H9 (cell line): Measurements from ENCODE around the gene CFAP77. TPM values are rescaled to one million over a fixed set of nuclear protein-coding genes. Genes with fewer than 3 reads are reported as not detected.

Experiments
- DNase-seq: peaks from one replicate; pipeline ENCODE4 v3.0.0-alpha.2; 2017
- H2AFZ ChIP-seq: one replicate; pipeline ENCODE4 v1.6.1; 2013; ENCODE audit warnings: mild to moderate bottlenecking, low read length, control low read depth, moderate library complexity
- H2AK5ac ChIP-seq: 2 replicates; pipeline ENCODE4 v1.6.1; 2013; ENCODE audit warnings: low read length, control low read depth, mixed read lengths; ENCODE audit not compliant: insufficient read length
- H2BK120ac ChIP-seq: one replicate; pipeline ENCODE4 v1.6.1; 2013; ENCODE audit warnings: low read depth, mild to moderate bottlenecking, low read length, control low read depth, inconsistent platforms; ENCODE audit not compliant: poor library complexity, severe bottlenecking
- H2BK12ac ChIP-seq: 2 replicates; pipeline ENCODE4 v1.6.1; 2013; ENCODE audit warnings: low read length, control low read depth, mixed read lengths, low read depth; ENCODE audit not compliant: insufficient read length
- H2BK15ac ChIP-seq: 2 replicates; pipeline ENCODE4 v1.6.1; 2013; ENCODE audit warnings: low read depth, low read length, control low read depth
- H2BK20ac ChIP-seq: one replicate; pipeline ENCODE4 v1.6.1; 2013; ENCODE audit warnings: low read depth, mild to moderate bottlenecking, low read length, control low read depth, inconsistent platforms; ENCODE audit not compliant: poor library complexity, severe bottlenecking
- H2BK5ac ChIP-seq: 2 replicates; pipeline ENCODE4 v1.6.1; 2013; ENCODE audit warnings: low read length, control low read depth, mixed read lengths; ENCODE audit not compliant: insufficient read length
- H3K14ac ChIP-seq: 2 replicates; pipeline ENCODE4 v1.6.1; 2013; ENCODE audit warnings: low read length, control low read depth; ENCODE audit not compliant: insufficient read depth
- H3K18ac ChIP-seq: 2 replicates; pipeline ENCODE4 v1.6.1; 2013; ENCODE audit warnings: low read depth, mild to moderate bottlenecking, mixed read lengths, low read length, control low read depth; ENCODE audit not compliant: insufficient read length
- H3K23ac ChIP-seq: 2 replicates; pipeline ENCODE4 v1.6.1; 2013; ENCODE audit warnings: low read length, control low read depth, mixed read lengths, low read depth; ENCODE audit not compliant: insufficient read length
- H3K23me2 ChIP-seq: 2 replicates; pipeline ENCODE4 v1.6.1; 2013; ENCODE audit warnings: low read depth, mild to moderate bottlenecking, mixed read lengths, low read length, control low read depth; ENCODE audit not compliant: insufficient read length, poor library complexity, severe bottlenecking
- H3K27ac ChIP-seq: 2 replicates; pipeline ENCODE4 v1.5.1; 2013; ENCODE audit warnings: low read length, control low read depth, mixed read lengths, low read depth; ENCODE audit not compliant: insufficient read length
- H3K27me3 ChIP-seq: 2 replicates; pipeline ENCODE4 v1.6.1; 2013; ENCODE audit warnings: low read length, control low read depth, inconsistent platforms; ENCODE audit not compliant: insufficient read depth
- H3K4ac ChIP-seq: 2 replicates; pipeline ENCODE4 v1.6.1; 2013; ENCODE audit warnings: low read depth, mild to moderate bottlenecking, control low read depth, inconsistent platforms, low read length, moderate library complexity
- H3K4me1 ChIP-seq: 2 replicates; pipeline ENCODE4 v1.6.1; 2013; ENCODE audit warnings: low read length, control low read depth, inconsistent platforms; ENCODE audit not compliant: insufficient read depth
- H3K4me2 ChIP-seq: 2 replicates; pipeline ENCODE4 v1.6.1; 2013; ENCODE audit warnings: low read length, control low read depth, mixed read lengths; ENCODE audit not compliant: insufficient read length, insufficient read depth
- H3K56ac ChIP-seq: 2 replicates; pipeline ENCODE4 v1.6.1; 2013; ENCODE audit warnings: low read depth, mild to moderate bottlenecking, mixed read lengths, low read length, control low read depth; ENCODE audit not compliant: insufficient read length
- H3K79me1 ChIP-seq: 2 replicates; pipeline ENCODE4 v1.6.1; 2013; ENCODE audit warnings: low read depth, mild to moderate bottlenecking, moderate library complexity, low read length, control low read depth, inconsistent platforms; ENCODE audit not compliant: insufficient read depth, poor library complexity, severe bottlenecking
- H3K79me2 ChIP-seq: 2 replicates; pipeline ENCODE4 v1.6.1; 2013; ENCODE audit warnings: low read length, control low read depth, inconsistent platforms; ENCODE audit not compliant: insufficient read depth
- H3K9ac ChIP-seq: 2 replicates; pipeline ENCODE4 v1.6.1; 2013; ENCODE audit warnings: low read length, control low read depth, mixed read lengths; ENCODE audit not compliant: insufficient read length; ENCODE audit errors: extremely low read depth
- H3K9me3 ChIP-seq: one replicate; pipeline ENCODE4 v1.6.1; 2013; ENCODE audit warnings: low read depth, low read length, inconsistent platforms; ENCODE audit not compliant: control insufficient read depth
- H3T11ph ChIP-seq: one replicate; pipeline ENCODE4 v1.6.1; 2013; ENCODE audit warnings: mild to moderate bottlenecking, low read length, control low read depth, inconsistent platforms
- H4K20me1 ChIP-seq: one replicate; pipeline ENCODE4 v1.6.1; 2013; ENCODE audit not compliant: control insufficient read depth, insufficient read length, insufficient read depth
- H4K5ac ChIP-seq: 2 replicates; pipeline ENCODE4 v1.6.1; 2013; ENCODE audit warnings: low read depth, mild to moderate bottlenecking, mixed read lengths, low read length, control low read depth; ENCODE audit not compliant: insufficient read length
- H4K8ac ChIP-seq: replicated peaks from 2 replicates; pipeline ENCODE4 v1.6.1; 2013; ENCODE audit warnings: low read length, control low read depth, mixed read lengths, low read depth; ENCODE audit not compliant: insufficient read length
- H4K91ac ChIP-seq: 2 replicates; pipeline ENCODE4 v1.6.1; 2013; ENCODE audit warnings: low read depth, mild to moderate bottlenecking, moderate library complexity, mixed read lengths, low read length, control low read depth; ENCODE audit not compliant: insufficient read length
- H3K27ac Mint-ChIP-seq, 3 experiments: 2 replicates in 2 of 3; 3 replicates in 1 of 3; pipeline ENCODE4 v1.8.0; 2020 to 2021; ENCODE audit warnings: mixed read lengths in 3 of 3, mild to moderate bottlenecking in 1 of 3, moderate library complexity in 1 of 3
- H3K27me3 Mint-ChIP-seq: 2 replicates; pipeline ENCODE4 v1.8.0; 2021; ENCODE audit warnings: low read depth, mild to moderate bottlenecking, moderate library complexity, mixed read lengths
- H3K36me3 Mint-ChIP-seq, 3 experiments: 2 replicates in 2 of 3; 3 replicates in 1 of 3; pipeline ENCODE4 v1.8.0; 2020 to 2021; ENCODE audit warnings: low read depth in 3 of 3, mixed read lengths in 3 of 3; ENCODE audit not compliant: insufficient read depth in 1 of 3
- H3K4me1 Mint-ChIP-seq, 2 experiments: 2 replicates each; pipeline ENCODE4 v1.8.0; 2020; ENCODE audit warnings: mixed read lengths in 2 of 2
- H3K4me3 Mint-ChIP-seq, 2 experiments: 2 replicates in 1 of 2; 3 replicates in 1 of 2; pipeline ENCODE4 v1.8.0; 2020 to 2021; ENCODE audit warnings: mild to moderate bottlenecking in 2 of 2, mixed read lengths in 2 of 2, moderate library complexity in 1 of 2
- H3K9me3 Mint-ChIP-seq, 2 experiments: 2 replicates in 1 of 2; 3 replicates in 1 of 2; pipeline ENCODE4 v1.8.0; 2020; ENCODE audit warnings: mild to moderate bottlenecking in 2 of 2, mixed read lengths in 2 of 2, moderate library complexity in 1 of 2
- CTCF ChIP-seq: fragments of 200-600 bp; sonication (generic); conservative IDR thresholded peaks from 3 replicates; pipeline ENCODE4 v1.8.0; 2021; ENCODE audit warnings: antibody characterized with exemption, mild to moderate bottlenecking
- WGBS: extraction: QIAGEN DNeasy Blood & Tissue Kit; methylation state at CpG from one replicate; pipeline ENCODE4 v1.1.7; 2013; ENCODE audit warnings: missing lambda C conversion rate, low lambda C conversion rate, mixed read lengths; ENCODE audit not compliant: insufficient read length; ENCODE audit errors: extremely low coverage; 5-methylcytosine and 5-hydroxymethylcytosine counted together
- total RNA-seq: library from RNA; stranded (reverse); gene quantifications from 2 replicates; pipeline ENCODE4 v1.2.1, GENCODE V29; 2021

CFAP77 gene
- total RNA-seq, 1 experiment from 2014 or later, result 0.72 TPM

- TF ChIP-seq CTCF, result no peak
- no peak overlapping the region for H2BK20ac ChIP-seq
These were observed 195.4 kb downstream of the CFAP77 start for GRCh38 chr9:132605387-132605786.

More at GRCh38 chr9:132605387-132605786, 195.4 kb downstream of the CFAP77 start:
- no peak overlapping the region for H2AFZ ChIP-seq
- H2BK120ac ChIP-seq, result no peak overlapping the region
- no peaks in the 10 kb centered on the region for H3K27me3 ChIP-seq
- no peak overlapping the region for H4K5ac ChIP-seq
- no peaks in the 10 kb centered on the region for H3K79me2 ChIP-seq
- no peak overlapping the region for H3K4me2 ChIP-seq
- H2BK15ac ChIP-seq, result no peak overlapping the region
- no peak overlapping the region for H4K8ac ChIP-seq
- Mint-ChIP-seq H3K4me1 (peaks cover 14 to 22% of the 10 kb centered on the region in 2 experiments), H3K9me3 (no peaks in the 10 kb centered on the region), H3K4me3 (no peak overlapping the region), H3K27ac (peak overlapping the region in 2 of 3 experiments; percentile 45 to 93; a peak in 3 of 7 replicates), H3K27me3 (no peaks in the 10 kb centered on the region), H3K36me3 (peaks cover 9 to 53% (median 18%) of the 10 kb centered on the region in 3 experiments; a peak in 5 of 7 replicates)
- H3K23ac ChIP-seq, result no peak overlapping the region
- H3K23me2 ChIP-seq, result no peaks in the 10 kb centered on the region
- no peaks in the 10 kb centered on the region for H3K79me1 ChIP-seq
- H4K91ac ChIP-seq, result no peak overlapping the region
- no peak overlapping the region for H3T11ph ChIP-seq
- no CpG with 5 or more reads among the region's 6 CpGs for WGBS
- H2BK5ac ChIP-seq, result no peak overlapping the region
- no peaks in the 10 kb centered on the region for H3K9me3 ChIP-seq
- no peak overlapping the region for H3K27ac ChIP-seq
- H3K14ac ChIP-seq, result no peak overlapping the region
- H4K20me1 ChIP-seq, result no peaks in the 10 kb centered on the region
- H3K56ac ChIP-seq, result no peak overlapping the region
- H2BK12ac ChIP-seq, result no peak overlapping the region
- no peaks in the 10 kb centered on the region for H3K4me1 ChIP-seq
- no peak overlapping the region for H3K18ac ChIP-seq
- H2AK5ac ChIP-seq, result no peak overlapping the region
- no peak for DNase-seq
- no peak overlapping the region for H3K4ac ChIP-seq
- no peak overlapping the region for H3K9ac ChIP-seq
